NK-92 treated with Interleukin-12 subunit alpha and Interleukin-12 subunit beta, amount 100 ng/mL, for 24 hours (cell line): Measurements from ENCODE around the gene TOM1.

Experiments
- DNase-seq: peaks from one replicate; lab custom pipeline; 2025; lab: John Stamatoyannopoulos, UW

The TOM1 gene

DNA sequence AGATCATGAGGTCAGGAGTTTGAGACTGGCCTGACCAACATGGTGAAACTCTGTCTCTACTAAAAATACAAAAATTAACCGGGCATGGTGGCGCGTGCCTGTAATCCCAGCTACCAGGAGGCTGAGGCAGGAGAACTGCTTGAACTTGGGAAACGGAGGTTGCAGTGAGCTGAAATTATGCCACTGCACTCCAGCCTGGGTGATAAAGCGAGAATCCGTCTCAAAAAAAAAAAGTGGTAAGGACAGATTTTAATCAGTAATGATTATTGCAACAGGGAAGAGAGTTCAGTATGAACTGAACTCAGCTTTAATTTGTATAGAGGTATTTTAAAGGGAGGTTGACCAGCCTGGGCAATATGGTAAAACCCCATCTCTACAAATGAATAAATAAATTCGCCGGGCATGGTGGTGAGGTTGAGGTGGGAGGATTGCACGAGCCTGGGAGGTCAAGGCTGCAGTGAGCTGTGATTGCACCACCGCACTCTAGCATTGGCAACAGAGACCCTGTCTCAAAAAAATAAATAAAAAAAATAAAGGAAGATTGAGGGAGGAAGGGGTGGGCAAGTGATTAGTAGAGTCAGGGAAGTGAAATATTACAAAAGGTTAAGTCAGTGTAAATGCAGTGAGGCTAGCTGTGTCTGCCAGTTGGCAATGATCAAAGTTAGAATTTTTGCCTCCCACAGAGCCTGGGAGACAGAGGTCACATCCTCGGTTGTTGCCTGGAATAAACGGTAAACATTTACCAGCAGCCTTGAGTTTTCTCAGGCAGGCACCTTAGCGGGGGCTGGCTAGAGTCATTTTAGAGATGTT lies 97.6 kb downstream of the TOM1 start:
- DNase-seq, result no peak
